Measurements from ENCODE around the gene LCE1B.

The LCE1B gene

GRCh38 chr1:152860129-152860528, 48.4 kb downstream of the LCE1B start:
- DNase-seq (ENCODE audit: low read depth in 1 of 2, low spot score in 1 of 2), result no peak

GRCh38 chr1:152861374-152861773, 49.6 kb downstream of the LCE1B start:
- DNase-seq (ENCODE audit: low read depth in 1 of 2, low spot score in 1 of 2), result no peak

Data from activated T-helper 1 cell treated with anti-CD3 and anti-CD28 coated beads, Interleukin-2, amount 50 U/mL, for 16 hours (primary cell).